RWPE2 (cell line): ENCODE results near the gene KLC4.

Experiments used
- ATAC-seq: fragments of 200-7000 bp; cut with Tn5 transposase; 3 replicates; pipeline ENCODE4 v1.9.1; 2021; ENCODE audit warnings: low read depth
- DNase-seq: peaks from one replicate; pipeline ENCODE4 v3.0.0-alpha.2; 2020; ENCODE audit warnings: low spot score
- H3K27ac ChIP-seq: fragments of 450-650 bp; 2 replicates; pipeline ENCODE4 v1.5.1; 2017; ENCODE audit warnings: mild to moderate bottlenecking; ENCODE audit not compliant: poor library complexity, severe bottlenecking
- H3K27me3 ChIP-seq: fragments of 250-450 bp; sonication (Bioruptor Pico); 2 replicates; pipeline ENCODE4 v1.5.1; 2021; ENCODE audit warnings: mild to moderate bottlenecking, moderate library complexity; ENCODE audit not compliant: insufficient read depth, poor library complexity, severe bottlenecking
- H3K36me3 ChIP-seq: fragments of 250-450 bp; sonication (Bioruptor Pico); 2 replicates; pipeline ENCODE4 v1.5.1; 2020; ENCODE audit warnings: low read depth, mild to moderate bottlenecking, moderate library complexity
- H3K4me1 ChIP-seq: fragments of 250-450 bp; sonication (Bioruptor Pico); 2 replicates; pipeline ENCODE4 v1.5.1; 2021; ENCODE audit warnings: mild to moderate bottlenecking, moderate library complexity; ENCODE audit not compliant: insufficient read depth, poor library complexity, severe bottlenecking
- H3K4me3 ChIP-seq: fragments of 250-450 bp; sonication (Bioruptor Pico); 2 replicates; pipeline ENCODE4 v1.5.1; 2021; ENCODE audit warnings: mild to moderate bottlenecking, moderate library complexity; ENCODE audit not compliant: severe bottlenecking
- H3K9me3 ChIP-seq: fragments of 250-450 bp; sonication (Bioruptor Pico); 2 replicates; pipeline ENCODE4 v1.5.1; 2021; ENCODE audit warnings: mild to moderate bottlenecking, moderate library complexity; ENCODE audit not compliant: severe bottlenecking
- CTCF ChIP-seq: fragments of 450-650 bp; IDR thresholded peaks from one replicate; pipeline ENCODE4 v1.5.1; 2017; ENCODE audit warnings: mild to moderate bottlenecking, moderate library complexity; ENCODE audit not compliant: poor library complexity, severe bottlenecking

The KLC4 gene

GRCh38 chr6:43053545-43054205 is 5.8 kb upstream of the KLC4 start, which contains the start of gene CUL7:
CUL7 (minus strand) TSS chr6:43053851; CDS start chr6:43052788, 1,063 bp downstream.
- peak; percentile 96 for ATAC-seq
- DNase-seq: peak; percentile 93
- Histone ChIP-seq H3K4me1 (peaks cover 5% of the 10 kb centered on the region), H3K36me3 (peaks cover 61% of the 10 kb centered on the region), H3K27ac (peak within 1 kb of the TSS; percentile 77), H3K4me3 (peak within 1 kb of the TSS; percentile 83), H3K9me3 (no peaks in the 10 kb centered on the region), H3K27me3 (no peaks in the 10 kb centered on the region)
- TF ChIP-seq CTCF: no peak

GRCh38 chr6:43054206-43054943 is 5.1 kb upstream of the KLC4 start:
- H3K9me3 ChIP-seq: no peaks in the 10 kb centered on the region
- H3K4me1 ChIP-seq: peaks cover 5% of the 10 kb centered on the region
- DNase-seq (no peak), ATAC-seq (no peak)
- no peak for TF ChIP-seq CTCF
- H3K36me3 ChIP-seq: peaks cover 54% of the 10 kb centered on the region
- H3K27me3 ChIP-seq: no peaks in the 10 kb centered on the region
- peak overlapping the region; percentile 83 for H3K4me3 ChIP-seq
- H3K27ac ChIP-seq: peak overlapping the region; percentile 77

GRCh38 chr6:43055966-43056365 is 3.5 kb upstream of the KLC4 start:
- TF ChIP-seq CTCF: no peak
- peak overlapping the region; percentile 77 for H3K27ac ChIP-seq
- no peak overlapping the region for H3K4me3 ChIP-seq
- peaks cover 5% of the 10 kb centered on the region for H3K4me1 ChIP-seq
- peaks cover 38% of the 10 kb centered on the region for H3K36me3 ChIP-seq
- no peaks in the 10 kb centered on the region for H3K27me3 ChIP-seq
- no peaks in the 10 kb centered on the region for H3K9me3 ChIP-seq
- DNase-seq: no peak
- ATAC-seq: no peak

- no peak for TF ChIP-seq CTCF
- Histone ChIP-seq H3K36me3 (peaks cover 32% of the 10 kb centered on the region), H3K27me3 (no peaks in the 10 kb centered on the region), H3K9me3 (no peaks in the 10 kb centered on the region), H3K4me3 (peak overlapping the region; percentile 65), H3K27ac (peak overlapping the region; percentile 60), H3K4me1 (no peaks in the 10 kb centered on the region)
- ATAC-seq (no peak), DNase-seq (no peak)
These were observed 900 bp upstream of the KLC4 start for GRCh38 chr6:43058531-43058930.
